ENCODE measurements around the gene OR14K1.

- TF ChIP-seq PATZ1 (CRISPR knock-in tag; IDR thresholded peaks at IDR 0.05; ENCODE audit: borderline replicate concordance) (no peak), ARNTL (CRISPR knock-in tag; IDR thresholded peaks at IDR 0.05; ENCODE audit: borderline replicate concordance, low read depth) (no peak), ZFP30 (CRISPR knock-in tag; IDR thresholded peaks at IDR 0.05) (no peak), TCF4 (CRISPR knock-in tag; IDR thresholded peaks at IDR 0.05; ENCODE audit: borderline replicate concordance) (no peak), OSR1 (CRISPR knock-in tag; IDR thresholded peaks at IDR 0.05) (no peak), CSDC2 (CRISPR knock-in tag; IDR thresholded peaks at IDR 0.05) (no peak), CREB5 (CRISPR knock-in tag; IDR thresholded peaks at IDR 0.05; ENCODE audit: low read depth) (no peak), ESRRG (CRISPR knock-in tag; IDR thresholded peaks at IDR 0.05) (no peak), TSHZ2 (CRISPR knock-in tag; IDR thresholded peaks at IDR 0.05) (no peak), RARB (CRISPR knock-in tag; IDR thresholded peaks at IDR 0.05) (no peak), SNAI2 (CRISPR knock-in tag; IDR thresholded peaks at IDR 0.05) (no peak)
Observed at GRCh38 chr1:247713753-247714152, 24.7 kb upstream of the OR14K1 start.

Measured in SK-N-SH treated with all-trans-retinoic acid at 6 μM for 48 hours (cell line).